Smooth muscle cell (in vitro differentiated cells): ENCODE data around the gene ITSN1. TPM values are rescaled to one million over a fixed set of nuclear protein-coding genes. Genes with fewer than 3 reads are reported as not detected.
A peak's percentile ranks its signal among the peaks of the same experiment; 100 is the strongest.

Experiments used
- DNase-seq: peaks from one replicate; lab custom pipeline; 2025; ENCODE audit not compliant: unreplicated experiment; lab: John Stamatoyannopoulos, UW
- H2AFZ ChIP-seq: fragments of 200-600 bp; sonication (generic); 2 replicates; pipeline ENCODE4 v1.6.0; 2016; ENCODE audit warnings: antibody characterized with exemption, low read depth, mild to moderate bottlenecking
- H3F3A ChIP-seq: fragments of 200-600 bp; sonication (generic); 2 replicates; pipeline ENCODE4 v1.6.0; 2017; ENCODE audit warnings: antibody characterized with exemption, low read depth
- H3K27ac ChIP-seq: fragments of 200-600 bp; sonication (generic); 2 replicates; pipeline ENCODE4 v1.5.1; 2016; ENCODE audit warnings: low read depth, mild to moderate bottlenecking
- H3K27me3 ChIP-seq: fragments of 200-600 bp; sonication (generic); 2 replicates; pipeline ENCODE4 v1.6.1; 2016; ENCODE audit warnings: low read depth, mild to moderate bottlenecking
- H3K36me3 ChIP-seq: fragments of 200-600 bp; sonication (generic); 2 replicates; pipeline ENCODE4 v1.5.1; 2016; ENCODE audit warnings: low read depth
- H3K4me1 ChIP-seq: fragments of 200-600 bp; sonication (generic); 2 replicates; pipeline ENCODE4 v1.5.1; 2016; ENCODE audit warnings: low read depth
- H3K4me2 ChIP-seq: fragments of 200-600 bp; sonication (generic); 2 replicates; pipeline ENCODE4 v1.6.0; 2016; ENCODE audit warnings: mild to moderate bottlenecking
- H3K4me3 ChIP-seq: fragments of 200-600 bp; sonication (generic); 2 replicates; pipeline ENCODE4 v1.5.1; 2016; ENCODE audit warnings: mild to moderate bottlenecking
- H3K79me2 ChIP-seq: fragments of 200-600 bp; sonication (generic); 2 replicates; pipeline ENCODE4 v1.6.0; 2016; ENCODE audit warnings: low read depth, mild to moderate bottlenecking
- H3K9ac ChIP-seq: fragments of 200-600 bp; sonication (generic); 2 replicates; pipeline ENCODE4 v1.6.0; 2016; ENCODE audit warnings: low read depth
- H3K9me3 ChIP-seq: fragments of 200-600 bp; sonication (generic); replicated peaks from 2 replicates; pipeline ENCODE4 v1.5.1; 2016; ENCODE audit warnings: low read depth
- H4K20me1 ChIP-seq: fragments of 200-600 bp; sonication (generic); 2 replicates; pipeline ENCODE4 v1.6.0; 2016; ENCODE audit warnings: low read depth
- WGBS: methylation state at CpG from one replicate; pipeline ENCODE4 v1.1.7; 2016; ENCODE audit warnings: low lambda C conversion rate; 5-methylcytosine and 5-hydroxymethylcytosine counted together
- polyA plus RNA-seq: library from polyadenylated mRNA; unstranded; fragments of >200 nt; fragmentation: Nextera tagmentation; extraction: Ambion mirVana; gene quantifications from 2 replicates; pipeline ENCODE4 v1.2.1, GENCODE V29; 2016
- total RNA-seq: library from RNA; depleted of rRNA; stranded (reverse); fragments of >200 nt; gene quantifications from 2 replicates; pipeline ENCODE4 v1.2.3, GENCODE V29; 2014
- TF ChIP-seq, protein P1 (sequence below): fragments of 200-600 bp; sonication (generic); IDR thresholded peaks from 2 replicates; pipeline ENCODE4 v1.5.1; 2017; ENCODE audit warnings: borderline replicate concordance, mild to moderate bottlenecking, antibody characterized with exemption; ENCODE audit not compliant: insufficient read depth, poor library complexity, severe bottlenecking

Gene ITSN1
- total and polyA plus RNA-seq, 2 experiments from 2014 or later, result 36.4 to 76.5 TPM

DNA sequence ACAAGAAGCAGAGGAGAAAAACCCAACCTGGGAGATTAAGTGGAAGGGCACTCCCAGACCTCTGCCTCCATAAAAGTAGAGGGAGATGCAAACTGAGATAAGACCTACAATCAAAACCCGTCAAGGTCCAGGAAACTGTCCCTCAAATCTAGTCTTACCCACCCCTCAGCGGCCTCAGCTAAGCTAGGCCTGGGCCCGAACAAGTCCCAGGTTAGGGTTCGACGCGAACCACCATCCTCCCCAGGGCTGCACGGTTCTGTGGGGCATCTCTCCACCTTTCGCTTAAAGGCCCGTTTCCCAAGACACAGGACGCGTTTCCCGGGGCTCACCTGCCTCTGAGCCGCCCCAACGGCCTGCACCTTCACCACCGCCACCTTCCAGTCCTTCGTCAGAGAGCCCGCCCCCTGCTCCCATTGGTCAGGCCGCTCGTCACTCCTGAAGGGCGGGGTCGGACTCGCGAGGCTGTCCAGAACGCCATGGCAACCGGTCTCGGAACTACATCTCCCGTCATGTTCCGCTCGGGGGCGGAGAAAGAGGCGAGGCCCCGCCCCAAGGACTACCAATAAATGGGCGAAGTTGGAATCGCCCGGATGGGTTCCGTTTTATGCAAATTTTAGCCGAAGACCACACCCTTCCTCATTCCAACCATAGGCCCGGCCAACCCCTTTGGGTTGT is 812 bp upstream of the ITSN1 start, which contains the start of gene CRYZL1:
Gene CRYZL1 (minus strand): TSS at position 390 of the 675 bp plus-strand sequence. CDS start 10,190 bp downstream, outside the sequence.
- peak; percentile 93 for DNase-seq
- H3K79me2 ChIP-seq, result peaks cover 81% of the 10 kb centered on the region
- no peaks in the 10 kb centered on the region for H3K36me3 ChIP-seq
- H3K9ac ChIP-seq, result peak within 1 kb of the TSS; percentile 78
- H2AFZ ChIP-seq, result peak within 1 kb of the TSS; percentile 95
- peak within 1 kb of the TSS; percentile 91 for H3K4me2 ChIP-seq
- H3K27me3 ChIP-seq, result no peaks in the 10 kb centered on the region
- peak within 1 kb of the TSS; percentile 74 for H3K4me3 ChIP-seq
- no peaks in the 10 kb centered on the region for H3K9me3 ChIP-seq
- peaks cover 56% of the 10 kb centered on the region for H4K20me1 ChIP-seq
- peaks cover 18% of the 10 kb centered on the region for H3K4me1 ChIP-seq
- peak within 1 kb of the TSS; percentile 86 for H3K27ac ChIP-seq
- H3F3A ChIP-seq, result peaks cover 5% of the 10 kb centered on the region
- TF ChIP-seq, protein P1, sequence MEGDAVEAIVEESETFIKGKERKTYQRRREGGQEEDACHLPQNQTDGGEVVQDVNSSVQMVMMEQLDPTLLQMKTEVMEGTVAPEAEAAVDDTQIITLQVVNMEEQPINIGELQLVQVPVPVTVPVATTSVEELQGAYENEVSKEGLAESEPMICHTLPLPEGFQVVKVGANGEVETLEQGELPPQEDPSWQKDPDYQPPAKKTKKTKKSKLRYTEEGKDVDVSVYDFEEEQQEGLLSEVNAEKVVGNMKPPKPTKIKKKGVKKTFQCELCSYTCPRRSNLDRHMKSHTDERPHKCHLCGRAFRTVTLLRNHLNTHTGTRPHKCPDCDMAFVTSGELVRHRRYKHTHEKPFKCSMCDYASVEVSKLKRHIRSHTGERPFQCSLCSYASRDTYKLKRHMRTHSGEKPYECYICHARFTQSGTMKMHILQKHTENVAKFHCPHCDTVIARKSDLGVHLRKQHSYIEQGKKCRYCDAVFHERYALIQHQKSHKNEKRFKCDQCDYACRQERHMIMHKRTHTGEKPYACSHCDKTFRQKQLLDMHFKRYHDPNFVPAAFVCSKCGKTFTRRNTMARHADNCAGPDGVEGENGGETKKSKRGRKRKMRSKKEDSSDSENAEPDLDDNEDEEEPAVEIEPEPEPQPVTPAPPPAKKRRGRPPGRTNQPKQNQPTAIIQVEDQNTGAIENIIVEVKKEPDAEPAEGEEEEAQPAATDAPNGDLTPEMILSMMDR, result no peak
- WGBS, result under 1% methylated on average over 38 of the region's 38 CpGs

DNA sequence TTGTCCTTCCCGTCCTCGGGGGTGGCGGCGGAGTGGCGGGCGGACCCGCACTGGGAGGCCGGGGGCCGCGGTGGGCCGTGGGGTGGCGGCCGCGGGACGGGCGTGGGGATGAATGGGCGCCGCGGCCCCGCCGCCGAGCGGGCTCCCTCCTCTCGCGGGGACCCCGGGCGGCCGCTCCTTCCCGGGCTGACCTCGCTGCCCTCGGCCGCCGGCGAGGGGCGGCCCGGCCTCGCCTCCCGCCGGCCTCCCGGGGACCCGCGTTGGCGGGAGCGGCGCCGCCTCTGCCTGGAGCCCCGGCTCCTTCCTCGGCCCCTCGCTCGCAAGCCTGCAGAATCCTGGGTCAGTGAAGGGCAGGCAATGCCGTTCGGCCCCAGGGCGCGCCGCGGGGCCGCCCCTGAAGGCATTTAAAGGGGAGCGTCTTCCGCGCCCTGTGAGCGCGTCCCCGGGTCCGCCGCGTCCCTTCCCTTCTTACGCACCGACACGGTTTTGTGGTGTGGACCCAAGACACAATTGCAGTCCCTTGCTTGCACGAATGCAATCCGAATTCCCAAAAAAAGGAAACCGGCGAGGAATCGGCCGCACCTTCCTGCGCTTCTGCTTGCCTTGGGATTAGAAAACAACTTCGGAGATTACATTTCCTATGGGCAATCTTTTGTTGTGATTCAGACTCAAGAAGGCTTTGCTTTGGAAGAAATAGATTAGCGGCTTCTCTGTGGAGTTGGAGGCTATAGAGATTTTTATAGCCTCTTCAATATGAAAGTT is 776 bp downstream of the ITSN1 start:
- Histone ChIP-seq H2AFZ (peak overlapping the region; percentile 68), H3K79me2 (peaks cover 83% of the 10 kb centered on the region), H3K9ac (peak overlapping the region; percentile 60), H4K20me1 (peaks cover 62% of the 10 kb centered on the region), H3K9me3 (no peaks in the 10 kb centered on the region), H3K4me3 (peak overlapping the region; percentile 74), H3K27ac (peak overlapping the region; percentile 73), H3K36me3 (no peaks in the 10 kb centered on the region), H3K4me1 (peaks cover 18% of the 10 kb centered on the region), H3F3A (peaks cover 5% of the 10 kb centered on the region), H3K27me3 (no peaks in the 10 kb centered on the region), H3K4me2 (peak overlapping the region; percentile 91)
- TF ChIP-seq, protein P1, result no peak
- under 1% methylated on average over 50 of the region's 78 CpGs for WGBS
- no peak for DNase-seq

DNA sequence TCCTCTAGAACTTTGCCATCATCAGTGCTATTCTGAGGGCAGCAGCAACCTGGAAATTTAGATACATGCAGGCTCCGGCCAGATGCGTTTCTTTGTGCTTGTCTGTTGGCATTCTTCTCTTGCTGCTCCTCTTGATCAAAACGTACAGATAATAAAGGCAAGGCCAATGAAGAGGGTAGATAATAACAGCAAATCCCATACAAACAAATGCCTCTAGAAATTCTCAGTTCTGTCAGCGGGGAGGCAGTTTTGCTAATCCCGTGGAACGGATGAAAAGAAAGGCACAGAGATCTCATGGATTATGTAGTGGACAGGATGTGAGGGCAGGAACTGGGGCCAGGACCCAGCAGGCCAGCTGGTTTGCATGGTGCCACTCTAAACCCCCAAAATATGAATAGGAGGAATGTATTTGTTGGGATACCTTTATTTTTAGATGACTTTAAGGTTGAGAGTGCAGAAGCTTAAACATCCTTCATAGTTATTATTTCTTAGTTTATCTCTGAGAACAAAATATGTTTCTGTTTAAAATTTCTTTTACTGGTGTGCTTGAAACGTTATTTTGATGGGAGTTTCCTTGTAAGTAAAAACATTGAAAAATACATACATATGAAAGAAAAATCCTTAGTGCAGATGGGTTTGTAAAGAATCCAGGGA is 1.5 kb downstream of the ITSN1 start:
- Histone ChIP-seq H3K9ac (peak overlapping the region; percentile 60), H3K36me3 (no peaks in the 10 kb centered on the region), H3K79me2 (peaks cover 83% of the 10 kb centered on the region), H3K27me3 (no peaks in the 10 kb centered on the region), H3K27ac (peak overlapping the region; percentile 73), H3K4me2 (peak overlapping the region; percentile 91), H3K4me3 (peak overlapping the region; percentile 74), H3K4me1 (peaks cover 18% of the 10 kb centered on the region), H2AFZ (peak overlapping the region; percentile 68), H4K20me1 (peaks cover 61% of the 10 kb centered on the region), H3F3A (peaks cover 5% of the 10 kb centered on the region), H3K9me3 (no peaks in the 10 kb centered on the region)
- 1% methylated on average over 7 of the region's 7 CpGs for WGBS
- TF ChIP-seq, protein P1, result no peak
- DNase-seq, result no peak
